ENCODE data around the gene GABRA1. TPM values are rescaled to one million over a fixed set of nuclear protein-coding genes. Genes with fewer than 3 reads are reported as not detected.

Gene GABRA1
- total and polyA plus RNA-seq, 2 donors (not counting 1 experiment from before 2014, with no cell fraction given), result not detected

- H3K27ac Mint-ChIP-seq, result no peak overlapping the region
- 100% methylated on average over 1 of the region's 1 CpG for WGBS (ENCODE audit: insufficient coverage)
- Histone ChIP-seq H4K20me1 (ENCODE audit: control insufficient read depth, insufficient read depth, low read length, poor library complexity, severe bottlenecking) (no peaks in the 10 kb centered on the region), H2AFZ (ENCODE audit: insufficient read depth, low read depth, low read length, poor library complexity, severe bottlenecking) (no peak overlapping the region), H3K4me1 (ENCODE audit: control insufficient read depth in 2 of 2, insufficient read depth in 2 of 2, low read length in 2 of 2) (no peaks in the 10 kb centered on the region), H3K4me3 (ENCODE audit: control extremely low read depth in 1 of 5, extremely low read depth in 1 of 5, insufficient read depth in 1 of 5, low read depth in 2 of 5, low read length in 4 of 5) (no peak overlapping the region), H3K9me3 (ENCODE audit: control extremely low read depth in 1 of 3, control insufficient read depth in 2 of 3, insufficient read depth in 1 of 3, low read length in 2 of 3) (no peaks in the 10 kb centered on the region), H3K27ac (ENCODE audit: low read length in 2 of 2) (no peak overlapping the region), H3K9ac (ENCODE audit: low read length) (no peak overlapping the region), H3K79me2 (ENCODE audit: control insufficient read depth, insufficient read depth, low read length) (no peaks in the 10 kb centered on the region), H3K36me3 (replicated peaks in 1 of 2; ENCODE audit: control extremely low read depth in 1 of 2, control insufficient read depth in 1 of 2, extremely low read depth in 1 of 2, insufficient read depth in 2 of 2, low read length in 1 of 2) (no peaks in the 10 kb centered on the region), H3K27me3 (replicated peaks in 1 of 4; ENCODE audit: control extremely low read depth in 1 of 4, control insufficient read depth in 3 of 4, insufficient read depth in 4 of 4, low read length in 3 of 4) (no peaks in the 10 kb centered on the region), H3K4me2 (replicated peaks; ENCODE audit: low read depth, low read length, poor library complexity, severe bottlenecking) (no peak overlapping the region)
- ChIA-PET POLR2A (no interaction called here), CTCF (no interaction called here)
- DNase-seq (no peak), ATAC-seq (ENCODE audit: low read depth) (no peak)
- no peaks in the 10 kb centered on the region for H3K4me1 Mint-ChIP-seq
- intact Hi-C loops (cut with micrococcal nuclease), result no loop called here
- no peak overlapping the region for H3K4me3 Mint-ChIP-seq
- H3K27me3 Mint-ChIP-seq, result no peaks in the 10 kb centered on the region
- TF ChIP-seq EZH2 (IDR thresholded peaks at IDR 0.05; ENCODE audit: borderline replicate concordance, insufficient read depth, low read depth, low read length, poor library complexity, severe bottlenecking), result no peak
- H3K9me3 Mint-ChIP-seq (ENCODE audit: insufficient read depth), result peaks cover 3% of the 10 kb centered on the region
These were observed 97.1 kb downstream of the GABRA1 start for GRCh38 chr5:161944974-161945373.

- no peak for ATAC-seq (ENCODE audit: low read depth)
- TF ChIP-seq EZH2 (IDR thresholded peaks at IDR 0.05; ENCODE audit: borderline replicate concordance, insufficient read depth, low read depth, low read length, poor library complexity, severe bottlenecking) (no peak), CTCF (IDR thresholded peaks at IDR 0.05) (no peak)
- Mint-ChIP-seq H3K4me3 (no peak overlapping the region), H3K4me1 (no peaks in the 10 kb centered on the region), H3K9me3 (ENCODE audit: insufficient read depth) (peaks cover 3% of the 10 kb centered on the region), H3K27ac (no peak overlapping the region), H3K27me3 (no peaks in the 10 kb centered on the region)
- Histone ChIP-seq H3K4me3 (ENCODE audit: control extremely low read depth in 1 of 5, extremely low read depth in 1 of 5, insufficient read depth in 1 of 5, low read depth in 2 of 5, low read length in 4 of 5) (no peak overlapping the region), H3K4me1 (ENCODE audit: control insufficient read depth in 2 of 2, insufficient read depth in 2 of 2, low read length in 2 of 2) (no peaks in the 10 kb centered on the region), H3K4me2 (replicated peaks; ENCODE audit: low read depth, low read length, poor library complexity, severe bottlenecking) (no peak overlapping the region), H3K79me2 (ENCODE audit: control insufficient read depth, insufficient read depth, low read length) (no peaks in the 10 kb centered on the region), H2AFZ (ENCODE audit: insufficient read depth, low read depth, low read length, poor library complexity, severe bottlenecking) (no peak overlapping the region), H3K27ac (ENCODE audit: low read length in 2 of 2) (no peak overlapping the region), H3K9me3 (ENCODE audit: control extremely low read depth in 1 of 3, control insufficient read depth in 2 of 3, insufficient read depth in 1 of 3, low read length in 2 of 3) (no peaks in the 10 kb centered on the region), H3K36me3 (replicated peaks in 1 of 2; ENCODE audit: control extremely low read depth in 1 of 2, control insufficient read depth in 1 of 2, extremely low read depth in 1 of 2, insufficient read depth in 2 of 2, low read length in 1 of 2) (no peaks in the 10 kb centered on the region), H3K9ac (ENCODE audit: low read length) (no peak overlapping the region), H4K20me1 (ENCODE audit: control insufficient read depth, insufficient read depth, low read length, poor library complexity, severe bottlenecking) (no peaks in the 10 kb centered on the region), H3K27me3 (replicated peaks in 1 of 4; ENCODE audit: control extremely low read depth in 1 of 4, control insufficient read depth in 3 of 4, insufficient read depth in 4 of 4, low read length in 3 of 4) (no peaks in the 10 kb centered on the region)
- WGBS (ENCODE audit: insufficient coverage), result 71% methylated on average over 1 of the region's 4 CpGs
- DNase-seq, result no peak
- intact Hi-C loops (cut with micrococcal nuclease), result no loop called here
- POLR2A ChIA-PET, result no interaction called here
- CTCF ChIA-PET, result no interaction called here
These were observed 99.0 kb downstream of the GABRA1 start for GRCh38 chr5:161946911-161947310.

Other genes with a start within 250 kb of the GABRA1 start
- not detected in 2 replicates for gene GABRA6, start 162.4 kb upstream of the GABRA1 start, total RNA-seq
- gene GABRA6, start 162.4 kb upstream of the GABRA1 start, polyA plus RNA-seq, result not detected in 2 replicates
- not detected in 2 replicates for gene GABRG2, start 219.7 kb downstream of the GABRA1 start, total RNA-seq
- not detected in 2 replicates for gene GABRG2, start 219.7 kb downstream of the GABRA1 start, polyA plus RNA-seq